ENCODE results near the gene IL15RA.

IL15RA gene

GRCh38 chr10:5918763-5919162 is 58.6 kb downstream of the IL15RA start:
- Histone ChIP-seq H3K36me3 (ENCODE audit: insufficient read depth, low read length) (peaks cover 94% of the 10 kb centered on the region), H3K9ac (ENCODE audit: low read depth, low read length) (no peak overlapping the region), H3K4me3 (ENCODE audit: low read depth in 1 of 2, low read length in 2 of 2) (no peak overlapping the region), H3K27me3 (ENCODE audit: insufficient read depth, low read length, poor library complexity) (no peaks in the 10 kb centered on the region), H3K9me3 (ENCODE audit: insufficient read depth, low read length, severe bottlenecking) (no peaks in the 10 kb centered on the region), H3K27ac (ENCODE audit: low read length) (no peak overlapping the region), H2AFZ (ENCODE audit: low read depth, low read length) (no peak overlapping the region), H3K4me1 (ENCODE audit: insufficient read depth, low read length) (no peaks in the 10 kb centered on the region), H3K4me2 (ENCODE audit: insufficient read depth, low read length) (no peak overlapping the region), H4K20me1 (ENCODE audit: insufficient read depth, low read length) (no peaks in the 10 kb centered on the region; the same call in 1 of the 2 replicates), H3K79me2 (ENCODE audit: insufficient read depth, low read length) (no peaks in the 10 kb centered on the region)
- TF ChIP-seq EZH2 (IDR thresholded peaks at IDR 0.05; ENCODE audit: borderline replicate concordance, low read depth, low read length, severe bottlenecking) (no peak), CTCF (IDR thresholded peaks at IDR 0.05; ENCODE audit: borderline replicate concordance, extremely low read depth, low read length, poor library complexity, severe bottlenecking) (no peak)
- no peak for ATAC-seq (ENCODE audit: insufficient read depth, low read depth)
- DNase-seq, result no peak

GRCh38 chr10:5917305-5917704 is 60.0 kb downstream of the IL15RA start:
- no peak overlapping the region for H3K4me2 ChIP-seq (ENCODE audit: insufficient read depth, low read length)
- no peak overlapping the region for H2AFZ ChIP-seq (ENCODE audit: low read depth, low read length)
- no peaks in the 10 kb centered on the region for H3K79me2 ChIP-seq (ENCODE audit: insufficient read depth, low read length)
- no peaks in the 10 kb centered on the region for H3K9me3 ChIP-seq (ENCODE audit: insufficient read depth, low read length, severe bottlenecking)
- no peak overlapping the region for H3K9ac ChIP-seq (ENCODE audit: low read depth, low read length)
- no peaks in the 10 kb centered on the region for H3K27me3 ChIP-seq (ENCODE audit: insufficient read depth, low read length, poor library complexity)
- no peaks in the 10 kb centered on the region; the same call in 1 of the 2 replicates for H4K20me1 ChIP-seq (ENCODE audit: insufficient read depth, low read length)
- no peak overlapping the region for H3K4me3 ChIP-seq (ENCODE audit: low read depth in 1 of 2, low read length in 2 of 2)
- H3K36me3 ChIP-seq (ENCODE audit: insufficient read depth, low read length), result peaks cover 94% of the 10 kb centered on the region
- no peak overlapping the region for H3K27ac ChIP-seq (ENCODE audit: low read length)
- DNase-seq, result no peak
- H3K4me1 ChIP-seq (ENCODE audit: insufficient read depth, low read length), result no peaks in the 10 kb centered on the region
- no peak for ATAC-seq (ENCODE audit: insufficient read depth, low read depth)
- TF ChIP-seq EZH2 (IDR thresholded peaks at IDR 0.05; ENCODE audit: borderline replicate concordance, low read depth, low read length, severe bottlenecking), result no peak
- TF ChIP-seq CTCF (IDR thresholded peaks at IDR 0.05; ENCODE audit: borderline replicate concordance, extremely low read depth, low read length, poor library complexity, severe bottlenecking), result no peak

- Histone ChIP-seq H3K79me2 (ENCODE audit: insufficient read depth, low read length) (no peaks in the 10 kb centered on the region), H3K36me3 (ENCODE audit: insufficient read depth, low read length) (peaks cover 93% of the 10 kb centered on the region), H3K9ac (ENCODE audit: low read depth, low read length) (no peak overlapping the region), H3K4me3 (ENCODE audit: low read depth in 1 of 2, low read length in 2 of 2) (no peak overlapping the region), H3K4me1 (ENCODE audit: insufficient read depth, low read length) (no peaks in the 10 kb centered on the region), H3K27ac (ENCODE audit: low read length) (no peak overlapping the region), H3K9me3 (ENCODE audit: insufficient read depth, low read length, severe bottlenecking) (no peaks in the 10 kb centered on the region), H2AFZ (ENCODE audit: low read depth, low read length) (no peak overlapping the region), H4K20me1 (ENCODE audit: insufficient read depth, low read length) (no peaks in the 10 kb centered on the region; the same call in 1 of the 2 replicates), H3K4me2 (ENCODE audit: insufficient read depth, low read length) (no peak overlapping the region), H3K27me3 (ENCODE audit: insufficient read depth, low read length, poor library complexity) (no peaks in the 10 kb centered on the region)
- TF ChIP-seq CTCF (IDR thresholded peaks at IDR 0.05; ENCODE audit: borderline replicate concordance, extremely low read depth, low read length, poor library complexity, severe bottlenecking) (no peak), EZH2 (IDR thresholded peaks at IDR 0.05; ENCODE audit: borderline replicate concordance, low read depth, low read length, severe bottlenecking) (no peak)
- DNase-seq (no peak), ATAC-seq (ENCODE audit: insufficient read depth, low read depth) (no peak)
Measured at GRCh38 chr10:5915451-5915850, 61.9 kb downstream of the IL15RA start.

GRCh38 chr10:5913736-5914135 is 63.6 kb downstream of the IL15RA start:
- DNase-seq, result no peak
- Histone ChIP-seq H3K27me3 (ENCODE audit: insufficient read depth, low read length, poor library complexity) (no peaks in the 10 kb centered on the region), H3K4me3 (ENCODE audit: low read depth in 1 of 2, low read length in 2 of 2) (no peak overlapping the region), H3K4me1 (ENCODE audit: insufficient read depth, low read length) (no peaks in the 10 kb centered on the region), H3K4me2 (ENCODE audit: insufficient read depth, low read length) (no peak overlapping the region), H3K9ac (ENCODE audit: low read depth, low read length) (no peak overlapping the region), H3K79me2 (ENCODE audit: insufficient read depth, low read length) (no peaks in the 10 kb centered on the region), H3K9me3 (ENCODE audit: insufficient read depth, low read length, severe bottlenecking) (no peaks in the 10 kb centered on the region), H3K27ac (ENCODE audit: low read length) (no peak overlapping the region), H2AFZ (ENCODE audit: low read depth, low read length) (no peak overlapping the region), H4K20me1 (ENCODE audit: insufficient read depth, low read length) (peaks cover 4% of the 10 kb centered on the region; the same call in 1 of the 2 replicates), H3K36me3 (ENCODE audit: insufficient read depth, low read length) (peaks cover 97% of the 10 kb centered on the region)
- no peak for ATAC-seq (ENCODE audit: insufficient read depth, low read depth)
- TF ChIP-seq EZH2 (IDR thresholded peaks at IDR 0.05; ENCODE audit: borderline replicate concordance, low read depth, low read length, severe bottlenecking), result no peak
